CD4-positive, alpha-beta T cell (primary cell): ENCODE measurements around the gene GATD1. TPM values are rescaled to one million over a fixed set of nuclear protein-coding genes. Genes with fewer than 3 reads are reported as not detected.

Source experiments
- ATAC-seq: fragments of 200-7000 bp; cut with Tn5 transposase; one replicate; pipeline ENCODE4 v1.10.0; 2022; ENCODE audit warnings: mild to moderate bottlenecking; ENCODE audit not compliant: poor library complexity
- CTCF ChIA-PET: fragments of 350-600 bp; sonication (Branson Sonifier 250); formaldehyde crosslinking; loops from one replicate; lab custom pipeline; 2021; ENCODE audit warnings: antibody characterized with exemption, inconsistent platforms; lab: Charles Lee
- POLR2A ChIA-PET: fragments of 350-600 bp; sonication (Branson Sonifier 250); formaldehyde crosslinking; loops from one replicate; lab custom pipeline; 2021; ENCODE audit warnings: antibody characterized with exemption, inconsistent platforms; lab: Charles Lee
- DNase-seq, 14 experiments: peaks; one replicate each; pipeline ENCODE4 v3.0.0-alpha.2; 2013 to 2020; ENCODE audit warnings: mixed read lengths in 2 of 14
- H3K27ac ChIP-seq, 2 donors: one replicate each; pipeline versions ENCODE4 v1.5.1 to v1.7.0; 2013; ENCODE audit warnings: low read length in 2 of 2, low read depth in 1 of 2, mild to moderate bottlenecking in 1 of 2
- H3K27me3 ChIP-seq, 2 experiments: 1 replicate in 1 of 2; 2 replicates in 1 of 2; pipeline versions ENCODE4 v1.6.1 to v1.7.0; 2013; ENCODE audit warnings: low read length in 2 of 2, control low read depth in 1 of 2, mild to moderate bottlenecking in 1 of 2, moderate library complexity in 1 of 2; ENCODE audit not compliant: insufficient read depth in 2 of 2, control insufficient read depth in 1 of 2
- H3K36me3 ChIP-seq: one replicate; pipeline ENCODE4 v1.6.1; 2013; ENCODE audit warnings: low read length, control low read depth; ENCODE audit not compliant: insufficient read depth
- H3K4me1 ChIP-seq: one replicate; pipeline ENCODE4 v1.6.1; 2013; ENCODE audit warnings: low read length, control low read depth; ENCODE audit not compliant: insufficient read depth
- H3K4me3 ChIP-seq: one replicate; pipeline ENCODE4 v1.5.1; 2013; ENCODE audit warnings: mild to moderate bottlenecking, low read length, moderate library complexity
- H3K9me3 ChIP-seq, 2 experiments: 1 replicate in 1 of 2; 2 replicates in 1 of 2; pipeline versions ENCODE4 v1.6.1 to v1.7.0; 2013; ENCODE audit warnings: low read length in 2 of 2, mild to moderate bottlenecking in 2 of 2, control low read depth in 1 of 2, moderate library complexity in 1 of 2; ENCODE audit not compliant: control insufficient read depth in 1 of 2, insufficient read depth in 1 of 2
- H3K27ac Mint-ChIP-seq: one replicate; pipeline ENCODE4 v1.8.0; 2020; ENCODE audit warnings: mixed read lengths
- H3K27me3 Mint-ChIP-seq: one replicate; pipeline ENCODE4 v1.8.0; 2021; ENCODE audit warnings: mixed read lengths
- H3K36me3 Mint-ChIP-seq: one replicate; pipeline ENCODE4 v1.8.0; 2021; ENCODE audit warnings: low read depth, mixed read lengths
- H3K4me1 Mint-ChIP-seq: one replicate; pipeline ENCODE4 v1.8.0; 2021; ENCODE audit warnings: low read depth, mixed read lengths
- H3K4me3 Mint-ChIP-seq: one replicate; pipeline ENCODE4 v1.8.0; 2020; ENCODE audit warnings: mild to moderate bottlenecking, mixed read lengths
- H3K9me3 Mint-ChIP-seq: one replicate; pipeline ENCODE4 v1.8.0; 2020; ENCODE audit warnings: mixed read lengths
- intact Hi-C, 2 experiments: fragments of 100-400 bp; cut with DNase I in 1 of 2; cut with micrococcal nuclease in 1 of 2; formaldehyde crosslinking; loops; one replicate each; pipeline versions ENCODE4 v1.15.1 to v1.9.0; 2023 to 2025; cut with DNase I, micrococcal nuclease
- total RNA-seq, 174 experiments: library from RNA in 2 of 174; stranded (reverse) in 2 of 174; gene quantifications; one replicate each; pipeline ENCODE4 v1.2.3 and lab custom pipeline; 2021 to 2026
- TF ChIP-seq, protein P1 (sequence below): fragments of 200-600 bp; IDR thresholded peaks from one replicate; pipeline ENCODE4 v1.8.0; 2022; ENCODE audit warnings: antibody characterized with exemption, mild to moderate bottlenecking

Gene GATD1
- total RNA-seq, 2 experiments from 2014 or later, result 14.7 to 16.1 TPM

DNA sequence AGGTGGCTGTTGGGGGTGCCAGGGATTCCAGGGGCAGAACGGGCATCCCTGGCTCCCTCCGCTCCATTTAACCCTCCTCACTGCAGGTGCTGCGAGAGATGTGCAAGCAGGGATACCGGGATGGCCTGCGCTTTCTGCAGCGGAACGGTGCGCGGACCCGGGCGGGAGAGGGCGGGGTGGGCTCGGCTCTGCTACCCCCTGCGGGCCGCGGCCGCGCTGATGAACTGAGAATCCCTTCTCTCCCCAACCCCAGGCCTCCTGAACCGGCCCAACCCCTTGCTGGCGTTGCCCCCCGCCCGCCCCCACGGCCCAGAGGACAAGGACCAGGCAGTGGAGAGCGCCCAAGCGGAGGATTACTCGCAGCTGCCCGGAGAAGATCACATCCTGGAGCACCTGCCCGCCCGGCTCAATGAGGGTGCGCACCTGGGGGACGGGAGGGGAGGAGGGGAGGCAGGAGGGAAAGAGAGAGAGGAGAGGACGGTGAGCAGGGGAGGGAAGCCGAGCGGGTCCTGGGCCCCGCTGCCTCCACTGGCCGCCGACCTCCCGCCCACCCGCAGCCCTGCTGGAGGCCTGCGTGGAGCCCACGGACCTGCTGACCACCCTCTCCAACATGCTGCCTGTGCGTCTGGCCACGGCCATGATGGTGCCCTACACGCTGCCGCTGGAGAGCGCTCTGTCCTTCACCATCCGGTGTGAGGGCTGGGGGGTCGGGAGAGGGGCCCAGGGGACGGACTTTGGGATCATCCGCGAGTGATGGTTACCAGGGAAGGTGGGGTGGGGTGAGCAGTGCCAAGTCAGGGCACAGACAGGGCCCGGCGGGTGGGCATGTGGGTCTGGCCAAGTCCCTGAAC is 46.4 kb upstream of the GATD1 start:
- peak overlapping the region; percentile 38 for H3K4me3 Mint-ChIP-seq
- POLR2A ChIA-PET, result interaction anchor here (2.3 kb wide), 1 partner anchor 14 kb away, joined by 7 read pairs; the partner anchor contains the start of gene RPLP2
- no peak for ATAC-seq
- DNase-seq, result no peak
- peaks cover 37% of the 10 kb centered on the region for H3K36me3 Mint-ChIP-seq
- H3K27ac Mint-ChIP-seq, result no peak overlapping the region
- Histone ChIP-seq H3K27me3 (peaks cover 14 to 19% of the 10 kb centered on the region in 2 experiments), H3K27ac (no peak overlapping the region), H3K9me3 (peaks cover 0 to 16% of the 10 kb centered on the region in 2 experiments), H3K36me3 (peaks cover 34% of the 10 kb centered on the region), H3K4me3 (no peak overlapping the region), H3K4me1 (peaks cover 52% of the 10 kb centered on the region)
- intact Hi-C loops, result no loop called here
- CTCF ChIA-PET, result no interaction called here
- no peaks in the 10 kb centered on the region for H3K9me3 Mint-ChIP-seq
- H3K4me1 Mint-ChIP-seq, result peaks cover 26% of the 10 kb centered on the region
- TF ChIP-seq, protein P1, sequence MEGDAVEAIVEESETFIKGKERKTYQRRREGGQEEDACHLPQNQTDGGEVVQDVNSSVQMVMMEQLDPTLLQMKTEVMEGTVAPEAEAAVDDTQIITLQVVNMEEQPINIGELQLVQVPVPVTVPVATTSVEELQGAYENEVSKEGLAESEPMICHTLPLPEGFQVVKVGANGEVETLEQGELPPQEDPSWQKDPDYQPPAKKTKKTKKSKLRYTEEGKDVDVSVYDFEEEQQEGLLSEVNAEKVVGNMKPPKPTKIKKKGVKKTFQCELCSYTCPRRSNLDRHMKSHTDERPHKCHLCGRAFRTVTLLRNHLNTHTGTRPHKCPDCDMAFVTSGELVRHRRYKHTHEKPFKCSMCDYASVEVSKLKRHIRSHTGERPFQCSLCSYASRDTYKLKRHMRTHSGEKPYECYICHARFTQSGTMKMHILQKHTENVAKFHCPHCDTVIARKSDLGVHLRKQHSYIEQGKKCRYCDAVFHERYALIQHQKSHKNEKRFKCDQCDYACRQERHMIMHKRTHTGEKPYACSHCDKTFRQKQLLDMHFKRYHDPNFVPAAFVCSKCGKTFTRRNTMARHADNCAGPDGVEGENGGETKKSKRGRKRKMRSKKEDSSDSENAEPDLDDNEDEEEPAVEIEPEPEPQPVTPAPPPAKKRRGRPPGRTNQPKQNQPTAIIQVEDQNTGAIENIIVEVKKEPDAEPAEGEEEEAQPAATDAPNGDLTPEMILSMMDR, result no peak
- peaks cover 18% of the 10 kb centered on the region for H3K27me3 Mint-ChIP-seq

DNA sequence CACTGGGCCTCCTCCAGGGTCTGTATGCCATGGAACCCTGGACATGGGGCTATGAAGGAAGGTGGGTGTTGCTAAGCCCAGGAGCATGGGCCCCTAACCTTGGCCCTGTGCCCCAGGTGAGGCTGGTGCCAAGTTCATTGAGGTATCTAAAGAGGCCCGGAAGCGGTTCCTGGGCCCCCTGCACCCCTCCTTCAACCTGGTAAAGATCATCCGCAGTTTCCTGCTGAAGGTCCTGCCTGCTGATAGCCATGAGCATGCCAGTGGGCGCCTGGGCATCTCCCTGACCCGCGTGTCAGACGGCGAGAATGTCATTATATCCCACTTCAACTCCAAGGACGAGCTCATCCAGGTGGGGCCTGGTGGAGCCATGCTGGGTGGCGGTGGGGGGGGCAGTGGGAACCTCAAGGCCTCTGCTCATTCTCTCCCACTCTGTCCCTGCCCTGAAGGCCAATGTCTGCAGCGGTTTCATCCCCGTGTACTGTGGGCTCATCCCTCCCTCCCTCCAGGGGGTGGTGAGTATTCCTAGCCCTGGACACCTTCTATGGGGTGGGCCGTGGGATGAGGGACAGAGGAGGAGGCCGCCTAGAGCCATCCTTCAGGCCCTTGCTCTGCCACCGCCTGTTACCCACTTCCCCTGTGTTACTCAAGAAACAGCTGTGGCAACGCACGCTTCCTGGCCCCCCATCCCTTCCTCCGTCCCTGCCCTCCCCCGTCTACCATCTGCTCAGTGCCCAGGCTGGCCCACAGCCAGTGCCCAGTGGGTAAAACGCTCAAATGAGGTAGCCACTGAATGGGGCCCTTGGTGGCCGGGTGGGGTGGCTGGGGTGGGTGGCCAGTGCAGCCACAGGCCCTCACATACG is 44.5 kb upstream of the GATD1 start:
- intact Hi-C loops, result no loop called here
- no peak overlapping the region for H3K27ac ChIP-seq
- peaks cover 0 to 6% of the 10 kb centered on the region in 2 experiments for H3K9me3 ChIP-seq
- peaks cover 34% of the 10 kb centered on the region for H3K36me3 ChIP-seq
- no peak overlapping the region for H3K4me3 ChIP-seq
- peaks cover 41% of the 10 kb centered on the region for H3K4me1 ChIP-seq
- H3K36me3 Mint-ChIP-seq, result peaks cover 37% of the 10 kb centered on the region
- H3K27me3 Mint-ChIP-seq, result peaks cover 4% of the 10 kb centered on the region
- peak overlapping the region; percentile 54 for H3K4me3 Mint-ChIP-seq
- ATAC-seq (no peak), DNase-seq (peak in 1 of 14 experiments; percentile 6)
- H3K27me3 ChIP-seq, result peaks cover 0 to 4% of the 10 kb centered on the region in 2 experiments
- POLR2A ChIA-PET, result interaction anchor here (2.3 to 6.1 kb wide), 2 partner anchors 10 to 12 kb away, joined by 7 to 115 read pairs; partner anchors contain the start of genes CD151, CRACR2B and RPLP2
- CTCF ChIA-PET, result no interaction called here
- peak overlapping the region; percentile 92 for H3K27ac Mint-ChIP-seq
- TF ChIP-seq, protein P1, result no peak
- no peaks in the 10 kb centered on the region for H3K9me3 Mint-ChIP-seq
- H3K4me1 Mint-ChIP-seq, result peaks cover 15% of the 10 kb centered on the region
